ENCODE data around the gene IFITM10.

IFITM10 gene

DNA sequence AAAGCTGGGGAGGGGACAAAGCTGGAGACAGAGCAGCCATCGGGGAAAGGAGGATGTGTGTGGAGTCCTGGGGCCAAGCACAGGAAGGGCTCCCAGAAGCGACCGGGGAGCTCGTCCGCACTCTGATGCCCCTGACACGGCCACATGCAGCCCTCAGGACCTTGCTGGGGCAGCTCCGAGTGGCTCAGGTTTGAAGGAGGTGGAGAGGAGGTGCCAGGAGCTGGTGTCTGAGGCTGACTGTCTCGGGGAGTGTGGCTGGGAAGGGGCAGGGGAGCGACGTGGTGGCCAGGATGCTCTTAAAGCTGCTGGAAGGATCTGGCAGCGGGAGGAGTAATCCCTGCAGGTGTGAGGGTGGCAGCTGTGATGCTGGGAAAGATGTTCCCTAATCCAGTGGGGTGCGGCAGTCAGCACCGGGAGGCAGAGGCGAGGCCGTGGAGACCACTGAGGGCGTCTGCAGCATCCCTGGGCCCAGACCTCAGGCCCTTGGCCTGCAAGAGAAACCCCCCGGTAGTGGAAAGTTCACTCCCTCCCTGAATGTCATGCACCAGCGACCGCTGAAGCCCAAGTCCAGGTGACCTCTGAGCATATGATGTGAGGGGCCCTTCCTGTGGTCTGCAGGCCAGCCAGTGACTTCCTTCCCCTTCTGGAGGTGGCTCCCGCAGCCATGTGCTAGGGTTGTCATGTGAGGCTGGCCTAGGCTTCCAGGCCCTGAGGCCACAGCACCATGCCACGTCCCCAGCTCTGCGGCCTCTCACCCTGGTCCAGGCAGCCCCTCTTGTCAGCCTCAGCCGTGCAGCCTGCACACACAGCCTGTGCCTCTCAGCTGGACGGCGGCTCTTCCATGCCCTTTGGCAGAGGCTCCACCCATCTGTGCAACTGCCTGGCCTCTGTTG is 30.6 kb upstream of the IFITM10 start (continued):
- TF ChIP-seq ZBTB17 (tag by site-specific recombination; IDR thresholded peaks at IDR 0.05) (no peak), ZBTB21 (tag by site-specific recombination; IDR thresholded peaks at IDR 0.05) (no peak), ZNF776 (tag by site-specific recombination; IDR thresholded peaks at IDR 0.05; ENCODE audit: borderline replicate concordance) (no peak), GLIS1 (tag by site-specific recombination; IDR thresholded peaks at IDR 0.05) (no peak), ZSCAN16 (tag by site-specific recombination; IDR thresholded peaks at IDR 0.05) (no peak)

DNA sequence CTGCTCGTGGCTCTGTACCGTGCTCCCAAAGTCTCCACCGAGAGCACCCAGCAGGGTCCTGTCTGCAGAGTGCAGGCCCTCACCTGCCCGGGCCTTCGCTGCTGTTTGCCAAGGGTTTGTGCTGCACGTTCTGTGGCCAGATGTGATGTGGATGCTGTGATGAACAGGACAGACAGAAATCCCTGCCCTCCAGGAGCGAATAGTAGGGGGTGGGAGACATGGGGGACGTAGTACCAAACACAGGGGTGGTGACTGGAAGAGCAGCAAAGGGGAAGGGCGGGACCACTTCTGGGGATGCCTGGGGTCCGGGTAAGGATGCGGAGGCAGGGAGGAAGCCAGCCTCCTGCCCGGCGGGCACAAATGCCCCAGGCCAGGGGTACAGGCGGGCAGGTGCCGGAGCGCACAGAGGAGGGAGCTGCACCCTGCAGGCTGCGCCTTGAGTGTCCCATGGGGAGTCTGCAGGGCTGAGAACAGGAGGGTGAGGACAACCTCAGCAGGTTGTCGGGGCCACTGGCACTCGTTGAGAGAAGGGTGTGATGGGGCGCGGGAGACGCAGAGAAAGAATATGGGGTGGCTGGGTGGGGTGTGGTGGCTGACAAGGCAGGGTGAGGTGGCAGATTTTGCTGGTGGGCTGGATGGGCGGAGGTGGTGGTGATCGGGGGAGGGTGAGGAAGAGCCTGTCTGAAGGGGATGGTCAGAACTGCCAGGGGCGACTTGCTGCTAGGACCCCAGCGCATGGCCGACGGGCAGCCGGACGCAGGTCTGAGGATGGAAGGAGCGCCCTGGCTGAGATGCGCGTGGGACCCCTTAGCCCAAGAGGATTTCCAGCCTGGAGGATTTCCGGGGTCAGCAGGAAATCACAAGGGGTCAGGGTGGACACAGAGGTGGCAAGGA is 29.7 kb upstream of the IFITM10 start:
- Histone ChIP-seq H3K4me3 (ENCODE audit: low read depth, low read length) (no peak overlapping the region), H3K27ac (ENCODE audit: extremely low read depth, low read depth, low read length) (no peak overlapping the region), H3K36me3 (ENCODE audit: control insufficient read depth in 2 of 2, insufficient read depth in 1 of 2, low read length in 2 of 2) (no peaks in the 10 kb centered on the region), H3K9me3 (ENCODE audit: control insufficient read depth, insufficient read depth, low read depth, low read length) (no peaks in the 10 kb centered on the region), H3K4me1 (ENCODE audit: control insufficient read depth, insufficient read depth, low read length) (no peaks in the 10 kb centered on the region)
- ChIA-PET CTCF (interaction anchor here (0.5 kb wide), 1 partner anchor 53 kb away, joined by 3 read pairs; no protein-coding TSS in a partner anchor), POLR2A (no interaction called here)
- TF ChIP-seq, protein P1, sequence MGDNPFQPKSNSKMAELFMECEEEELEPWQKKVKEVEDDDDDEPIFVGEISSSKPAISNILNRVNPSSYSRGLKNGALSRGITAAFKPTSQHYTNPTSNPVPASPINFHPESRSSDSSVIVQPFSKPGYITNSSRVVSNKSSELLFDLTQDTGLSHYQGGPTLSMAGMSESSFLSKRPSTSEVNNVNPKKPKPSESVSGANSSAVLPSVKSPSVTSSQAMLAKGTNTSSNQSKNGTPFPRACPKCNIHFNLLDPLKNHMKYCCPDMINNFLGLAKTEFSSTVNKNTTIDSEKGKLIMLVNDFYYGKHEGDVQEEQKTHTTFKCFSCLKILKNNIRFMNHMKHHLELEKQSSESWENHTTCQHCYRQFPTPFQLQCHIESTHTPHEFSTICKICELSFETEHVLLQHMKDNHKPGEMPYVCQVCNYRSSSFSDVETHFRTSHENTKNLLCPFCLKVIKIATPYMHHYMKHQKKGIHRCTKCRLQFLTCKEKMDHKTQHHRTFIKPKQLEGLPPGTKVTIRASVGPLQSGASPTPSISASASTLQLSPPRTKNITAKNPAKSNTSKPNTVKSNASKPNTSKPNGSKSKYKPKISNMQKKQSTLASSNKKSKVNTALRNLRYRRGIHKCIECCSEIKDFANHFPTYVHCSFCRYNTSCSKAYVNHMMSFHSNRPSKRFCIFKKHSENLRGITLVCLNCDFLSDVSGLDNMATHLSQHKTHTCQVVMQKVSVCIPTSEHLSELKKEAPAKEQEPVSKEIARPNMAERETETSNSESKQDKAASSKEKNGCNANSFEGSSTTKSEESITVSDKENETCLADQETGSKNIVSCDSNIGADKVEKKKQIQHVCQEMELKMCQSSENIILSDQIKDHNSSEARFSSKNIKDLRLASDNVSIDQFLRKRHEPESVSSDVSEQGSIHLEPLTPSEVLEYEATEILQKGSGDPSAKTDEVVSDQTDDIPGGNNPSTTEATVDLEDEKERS (tag by site-specific recombination; IDR thresholded peaks at IDR 0.05): no peak
- TF ChIP-seq ZNF341 (tag by site-specific recombination; IDR thresholded peaks at IDR 0.05; ENCODE audit: low read depth): 0 out of 2 replicates have a peak, but pooled peaks have one; percentile 37

DNA sequence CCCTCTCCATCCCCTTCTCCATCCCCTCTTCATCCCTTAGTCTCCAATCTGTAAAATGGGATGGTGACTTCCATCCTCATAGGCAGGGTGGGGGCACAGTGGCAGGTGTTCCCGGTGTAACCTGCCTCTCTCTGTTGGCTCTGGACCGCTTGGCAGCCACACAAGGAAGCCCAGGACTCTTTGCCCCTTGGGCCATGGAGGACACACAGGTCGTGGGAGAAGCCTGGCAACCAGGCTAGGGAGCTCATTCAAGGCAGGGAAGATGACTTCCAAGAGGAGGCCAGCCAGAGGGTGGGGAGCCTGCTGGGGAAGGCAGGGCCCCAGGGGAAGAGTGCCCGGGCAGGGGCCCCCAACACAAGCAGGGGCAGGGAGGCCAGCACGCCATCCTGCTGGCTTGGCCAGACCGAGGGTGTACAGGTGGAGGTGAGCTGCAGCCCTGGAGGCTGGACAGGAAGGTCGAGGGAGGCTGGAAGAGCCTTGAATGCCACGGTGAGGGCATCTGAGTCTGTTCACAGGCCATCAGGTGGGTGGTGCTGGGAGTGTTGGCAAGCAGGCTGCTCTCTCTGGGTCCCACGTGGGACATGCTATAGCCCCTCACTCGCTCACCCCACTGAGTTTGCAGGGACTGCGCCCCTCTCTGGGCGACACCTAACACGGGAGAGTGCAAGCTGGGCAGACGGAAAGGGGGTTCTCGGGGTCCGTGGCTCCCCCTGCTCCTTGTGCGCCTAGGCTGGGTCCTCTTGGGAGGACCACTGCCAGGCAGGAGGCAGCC is 28.8 kb upstream of the IFITM10 start:
- TF ChIP-seq OVOL3 (tag by site-specific recombination; IDR thresholded peaks at IDR 0.05) (no peak), IKZF3 (tag by site-specific recombination; IDR thresholded peaks at IDR 0.05) (no peak), GLI4 (tag by site-specific recombination; IDR thresholded peaks at IDR 0.05) (peak; percentile 87; the same call in 1 of the 2 replicates), ZNF366 (tag by site-specific recombination; conservative IDR thresholded peaks at IDR 0.05) (no peak), ZNF701 (tag by site-specific recombination; IDR thresholded peaks at IDR 0.05) (no peak), ZNF292 (tag by site-specific recombination; IDR thresholded peaks at IDR 0.05; ENCODE audit: borderline replicate concordance, low read depth) (no peak)
- TF ChIP-seq, protein P2, sequence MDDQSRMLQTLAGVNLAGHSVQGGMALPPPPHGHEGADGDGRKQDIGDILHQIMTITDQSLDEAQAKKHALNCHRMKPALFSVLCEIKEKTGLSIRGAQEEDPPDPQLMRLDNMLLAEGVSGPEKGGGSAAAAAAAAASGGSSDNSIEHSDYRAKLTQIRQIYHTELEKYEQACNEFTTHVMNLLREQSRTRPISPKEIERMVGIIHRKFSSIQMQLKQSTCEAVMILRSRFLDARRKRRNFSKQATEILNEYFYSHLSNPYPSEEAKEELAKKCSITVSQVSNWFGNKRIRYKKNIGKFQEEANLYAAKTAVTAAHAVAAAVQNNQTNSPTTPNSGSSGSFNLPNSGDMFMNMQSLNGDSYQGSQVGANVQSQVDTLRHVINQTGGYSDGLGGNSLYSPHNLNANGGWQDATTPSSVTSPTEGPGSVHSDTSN (CRISPR knock-in tag; IDR thresholded peaks at IDR 0.05): no peak
- TF ChIP-seq, protein P3, sequence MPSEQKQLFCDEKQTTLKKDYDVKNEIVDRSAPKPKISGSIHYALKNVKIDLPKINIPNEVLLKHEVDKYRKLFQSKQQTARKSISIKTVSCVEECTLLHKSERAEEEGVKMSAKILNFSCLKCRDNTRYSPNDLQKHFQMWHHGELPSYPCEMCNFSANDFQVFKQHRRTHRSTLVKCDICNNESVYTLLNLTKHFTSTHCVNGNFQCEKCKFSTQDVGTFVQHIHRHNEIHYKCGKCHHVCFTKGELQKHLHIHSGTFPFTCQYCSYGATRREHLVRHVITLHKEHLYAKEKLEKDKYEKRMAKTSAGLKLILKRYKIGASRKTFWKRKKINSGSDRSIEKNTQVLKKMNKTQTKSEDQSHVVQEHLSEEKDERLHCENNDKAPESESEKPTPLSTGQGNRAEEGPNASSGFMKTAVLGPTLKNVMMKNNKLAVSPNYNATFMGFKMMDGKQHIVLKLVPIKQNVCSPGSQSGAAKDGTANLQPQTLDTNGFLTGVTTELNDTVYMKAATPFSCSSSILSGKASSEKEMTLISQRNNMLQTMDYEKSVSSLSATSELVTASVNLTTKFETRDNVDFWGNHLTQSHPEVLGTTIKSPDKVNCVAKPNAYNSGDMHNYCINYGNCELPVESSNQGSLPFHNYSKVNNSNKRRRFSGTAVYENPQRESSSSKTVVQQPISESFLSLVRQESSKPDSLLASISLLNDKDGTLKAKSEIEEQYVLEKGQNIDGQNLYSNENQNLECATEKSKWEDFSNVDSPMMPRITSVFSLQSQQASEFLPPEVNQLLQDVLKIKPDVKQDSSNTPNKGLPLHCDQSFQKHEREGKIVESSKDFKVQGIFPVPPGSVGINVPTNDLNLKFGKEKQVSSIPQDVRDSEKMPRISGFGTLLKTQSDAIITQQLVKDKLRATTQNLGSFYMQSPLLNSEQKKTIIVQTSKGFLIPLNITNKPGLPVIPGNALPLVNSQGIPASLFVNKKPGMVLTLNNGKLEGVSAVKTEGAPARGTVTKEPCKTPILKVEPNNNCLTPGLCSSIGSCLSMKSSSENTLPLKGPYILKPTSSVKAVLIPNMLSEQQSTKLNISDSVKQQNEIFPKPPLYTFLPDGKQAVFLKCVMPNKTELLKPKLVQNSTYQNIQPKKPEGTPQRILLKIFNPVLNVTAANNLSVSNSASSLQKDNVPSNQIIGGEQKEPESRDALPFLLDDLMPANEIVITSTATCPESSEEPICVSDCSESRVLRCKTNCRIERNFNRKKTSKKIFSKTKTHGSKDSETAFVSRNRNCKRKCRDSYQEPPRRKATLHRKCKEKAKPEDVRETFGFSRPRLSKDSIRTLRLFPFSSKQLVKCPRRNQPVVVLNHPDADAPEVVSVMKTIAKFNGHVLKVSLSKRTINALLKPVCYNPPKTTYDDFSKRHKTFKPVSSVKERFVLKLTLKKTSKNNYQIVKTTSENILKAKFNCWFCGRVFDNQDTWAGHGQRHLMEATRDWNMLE (tag by site-specific recombination; conservative IDR thresholded peaks at IDR 0.05; ENCODE audit: low read depth): no peak
- no peaks in the 10 kb centered on the region for H3K9me3 ChIP-seq (ENCODE audit: control insufficient read depth, insufficient read depth, low read depth, low read length)
- no peak overlapping the region for H3K27ac ChIP-seq (ENCODE audit: extremely low read depth, low read depth, low read length)
- H3K36me3 ChIP-seq (ENCODE audit: control insufficient read depth in 2 of 2, insufficient read depth in 1 of 2, low read length in 2 of 2): no peaks in the 10 kb centered on the region
- no peaks in the 10 kb centered on the region for H3K4me1 ChIP-seq (ENCODE audit: control insufficient read depth, insufficient read depth, low read length)
- ChIA-PET POLR2A (no interaction called here), CTCF (interaction anchor here (0.5 to 1.6 kb wide), 2 partner anchors 53 to 85 kb away, joined by 3 to 4 read pairs; no protein-coding TSS in a partner anchor)
- H3K4me3 ChIP-seq (ENCODE audit: low read depth, low read length): no peak overlapping the region

Measured in HEK293 (cell line).